Neural cell (in vitro differentiated cells): ENCODE measurements around the gene ADAM11. TPM values are rescaled to one million over a fixed set of nuclear protein-coding genes. Genes with fewer than 3 reads are reported as not detected.
"Not testable (repeated sequence)": the region's sequence is repeated elsewhere in the genome, so short reads cannot be mapped to it uniquely, and the experiment has no call there.

ENCODE experiments used
- H2AFZ ChIP-seq: fragments of 200-600, 300-800 bp; sonication (generic), shearing (Covaris generic); 2 replicates; pipeline ENCODE4 v1.6.0; 2014; ENCODE audit warnings: low read depth, mild to moderate bottlenecking, antibody characterized with exemption, low read length, moderate library complexity
- H3F3A ChIP-seq: fragments of 200-600 bp; shearing (Covaris generic); 2 replicates; pipeline ENCODE4 v1.6.1; 2016; ENCODE audit warnings: mild to moderate bottlenecking, moderate library complexity, mixed read lengths, antibody characterized with exemption, low read length; ENCODE audit not compliant: insufficient read depth, poor library complexity, severe bottlenecking
- H3K27ac ChIP-seq: fragments of 200-600, 300-800 bp; sonication (generic), shearing (Covaris generic); 2 replicates; pipeline ENCODE4 v1.5.1; 2014; ENCODE audit warnings: mild to moderate bottlenecking, low read length, moderate library complexity
- H3K27me3 ChIP-seq: fragments of 300-800, 200-600 bp; sonication (generic), shearing (Covaris generic); 2 replicates; pipeline ENCODE4 v1.6.0; 2014; ENCODE audit warnings: mild to moderate bottlenecking, low read depth, low read length, moderate library complexity; ENCODE audit not compliant: insufficient read depth
- H3K36me3 ChIP-seq: fragments of 300-800, 200-600 bp; sonication (generic), shearing (Covaris generic); 2 replicates; pipeline ENCODE4 v1.5.1; 2014; ENCODE audit warnings: mild to moderate bottlenecking, antibody characterized with exemption, low read length, moderate library complexity; ENCODE audit not compliant: insufficient read depth
- H3K4me2 ChIP-seq: fragments of 300-800, 200-600 bp; sonication (generic), shearing (Covaris generic); 2 replicates; pipeline ENCODE4 v1.6.0; 2014; ENCODE audit warnings: mild to moderate bottlenecking, low read length
- H3K4me3 ChIP-seq: fragments of 300-800, 200-600 bp; sonication (generic), shearing (Covaris generic); 2 replicates; pipeline ENCODE4 v1.5.1; 2014; ENCODE audit warnings: mild to moderate bottlenecking, low read length, moderate library complexity
- H3K79me2 ChIP-seq: fragments of 200-600 bp; shearing (Covaris generic); replicated peaks from 2 replicates; pipeline ENCODE4 v1.6.0; 2014; ENCODE audit warnings: mild to moderate bottlenecking, low read length, moderate library complexity; ENCODE audit not compliant: insufficient read depth
- H3K9ac ChIP-seq: fragments of 300-800, 200-600 bp; sonication (generic), shearing (Covaris generic); 2 replicates; pipeline ENCODE4 v1.6.1; 2016; ENCODE audit warnings: mild to moderate bottlenecking, low read length, mixed read lengths
- H3K9me2 ChIP-seq: fragments of 200-600 bp; shearing (Covaris generic); 2 replicates; pipeline ENCODE4 v1.6.1; 2016; ENCODE audit warnings: mild to moderate bottlenecking, low read length, mixed read lengths; ENCODE audit not compliant: insufficient read depth
- H3K9me3 ChIP-seq: fragments of 200-600, 300-800 bp; sonication (generic), shearing (Covaris generic); 2 replicates; pipeline ENCODE4 v1.6.1; 2016; ENCODE audit warnings: mild to moderate bottlenecking, mixed run types, low read length, moderate library complexity, mixed read lengths
- H4K20me1 ChIP-seq: fragments of 200-600 bp; shearing (Covaris generic); 2 replicates; pipeline ENCODE4 v1.6.1; 2016; ENCODE audit warnings: mild to moderate bottlenecking, mixed run types; ENCODE audit not compliant: insufficient read depth
- EP300 ChIP-seq: fragments of 450-650 bp; conservative IDR thresholded peaks from 2 replicates; pipeline ENCODE4 v1.6.1; 2014; ENCODE audit warnings: antibody characterized with exemption, mild to moderate bottlenecking, moderate library complexity; ENCODE audit not compliant: poor library complexity, severe bottlenecking
- EZH2 ChIP-seq: fragments of 200-600, 300-800 bp; shearing (Covaris generic), sonication (generic); IDR thresholded peaks from 2 replicates; pipeline ENCODE4 v1.6.1; 2014; ENCODE audit warnings: antibody characterized with exemption, low read length, borderline replicate concordance, mild to moderate bottlenecking; ENCODE audit not compliant: insufficient read depth, poor library complexity, severe bottlenecking
- MXI1 ChIP-seq: fragments of 450-650 bp; conservative IDR thresholded peaks from 2 replicates; pipeline ENCODE4 v1.6.1; 2014; ENCODE audit warnings: antibody characterized with exemption, mild to moderate bottlenecking; ENCODE audit not compliant: poor library complexity, severe bottlenecking
- POLR2AphosphoS5 ChIP-seq: IDR thresholded peaks from 2 replicates; pipeline ENCODE4 v1.6.1; 2012
- RAD21 ChIP-seq: fragments of 450-650 bp; conservative IDR thresholded peaks from 2 replicates; pipeline ENCODE4 v1.6.1; 2014; ENCODE audit warnings: antibody characterized with exemption, mild to moderate bottlenecking, moderate library complexity
- SMC3 ChIP-seq: fragments of 450-650 bp; conservative IDR thresholded peaks from 2 replicates; pipeline ENCODE4 v1.6.1; 2014; ENCODE audit warnings: antibody characterized with exemption, mild to moderate bottlenecking, moderate library complexity; ENCODE audit not compliant: poor library complexity
- TAF1 ChIP-seq: IDR thresholded peaks from 2 replicates; pipeline ENCODE4 v1.6.1; 2012; ENCODE audit warnings: low read depth
- polyA plus RNA-seq: library from polyadenylated mRNA; depleted of rRNA; stranded (reverse); fragments of >200 nt; gene quantifications from 2 replicates; pipeline ENCODE4 v1.2.3, GENCODE V29; 2014
- TF ChIP-seq, protein P1 (sequence below): fragments of 450-650 bp; IDR thresholded peaks from 2 replicates; pipeline ENCODE4 v1.5.1; 2014; ENCODE audit warnings: antibody characterized with exemption, mild to moderate bottlenecking, moderate library complexity; ENCODE audit not compliant: poor library complexity, severe bottlenecking
- TF ChIP-seq, protein P2 (sequence below): IDR thresholded peaks from 2 replicates; pipeline ENCODE4 v1.6.1; 2012; ENCODE audit warnings: borderline replicate concordance

The ADAM11 gene
- polyA plus RNA-seq, 1 donor from 2014 or later, result 25.8 TPM

DNA sequence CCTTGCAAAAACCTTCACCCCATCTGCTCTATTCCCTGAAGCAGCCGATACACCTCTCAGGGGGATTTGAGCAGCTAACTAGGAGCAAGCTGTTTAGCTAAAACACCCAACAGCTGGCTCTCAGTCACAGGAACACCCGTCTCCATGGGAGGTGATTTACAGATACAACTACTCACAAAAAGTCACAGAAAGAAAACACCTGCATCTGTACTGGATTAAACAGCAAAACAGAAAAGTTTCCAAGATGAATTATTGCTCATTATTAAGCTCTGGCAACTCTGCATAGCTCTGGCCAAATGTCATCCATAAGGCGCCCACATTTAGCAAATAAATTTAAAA lies 49.0 kb downstream of the ADAM11 start:
- no peak overlapping the region for H3K9ac ChIP-seq
- no peaks in the 10 kb centered on the region for H3F3A ChIP-seq
- no peaks in the 10 kb centered on the region for H4K20me1 ChIP-seq
- no peaks in the 10 kb centered on the region for H3K9me3 ChIP-seq
- no peak overlapping the region for H2AFZ ChIP-seq
- peaks cover 18% of the 10 kb centered on the region for H3K79me2 ChIP-seq
- no peak overlapping the region for H3K4me2 ChIP-seq
- no peak overlapping the region for H3K27ac ChIP-seq
- no peak overlapping the region for H3K4me3 ChIP-seq
- no peak for TF ChIP-seq RAD21
- H3K36me3 ChIP-seq, result no peaks in the 10 kb centered on the region
- H3K27me3 ChIP-seq, result no peaks in the 10 kb centered on the region
- no peaks in the 10 kb centered on the region for H3K9me2 ChIP-seq

DNA sequence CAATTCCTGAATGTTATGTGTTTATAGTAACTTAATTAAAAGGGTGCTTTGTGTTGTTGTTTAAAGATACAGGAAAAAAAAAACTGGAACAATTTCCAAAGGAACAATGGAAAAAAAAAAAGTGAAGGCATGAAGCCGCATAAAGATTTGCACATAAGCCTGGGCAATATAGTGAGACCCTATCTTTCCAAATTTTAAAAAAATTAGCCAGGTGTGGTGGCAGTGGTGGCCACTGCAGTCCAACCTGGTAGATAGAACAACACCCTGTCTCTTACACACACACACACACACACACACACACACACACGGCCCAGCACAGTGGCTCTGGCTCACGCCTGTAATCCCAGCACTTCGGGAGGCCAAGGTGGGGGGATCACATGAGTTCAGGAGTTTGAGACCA lies 49.4 kb downstream of the ADAM11 start:
- peaks cover 19% of the 10 kb centered on the region for H3K79me2 ChIP-seq
- H3K4me2 ChIP-seq, result no peak overlapping the region

DNA sequence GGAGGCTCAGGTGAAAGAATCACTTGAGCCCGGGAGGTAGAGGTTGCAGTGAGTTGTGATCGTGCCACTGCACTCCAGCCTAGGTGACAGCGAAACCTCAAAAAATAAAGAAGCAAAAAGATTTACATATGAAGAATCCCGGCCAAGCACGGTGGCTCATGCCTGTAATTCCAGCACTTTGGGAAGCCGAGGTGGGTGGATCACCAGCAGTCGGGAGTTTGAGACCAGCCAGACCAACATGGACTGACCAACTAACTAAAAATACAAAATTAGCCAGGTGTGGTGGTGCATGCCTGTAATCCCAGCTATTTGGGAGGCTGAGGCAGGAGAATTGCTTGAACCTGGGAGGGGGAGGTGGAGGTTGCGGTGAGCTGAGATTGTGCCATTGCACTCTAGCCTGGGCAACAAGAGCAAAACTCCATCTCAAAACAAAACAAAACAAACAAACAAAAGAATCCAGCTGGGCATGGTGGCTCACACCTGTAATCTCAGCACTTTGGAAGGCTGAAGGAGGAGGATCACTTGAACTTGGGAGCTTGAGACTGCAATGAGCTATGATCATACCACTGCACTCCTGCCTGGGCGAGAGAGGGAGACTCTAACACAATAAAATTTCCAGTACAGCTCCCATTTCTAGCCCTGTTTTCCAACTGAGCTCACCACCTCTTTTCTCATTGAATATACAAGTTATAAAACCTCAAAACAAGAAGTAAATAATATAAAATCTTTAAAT lies 50.0 kb downstream of the ADAM11 start:
- not testable (repeated sequence) for H3K9me3 ChIP-seq, H3K4me3 ChIP-seq, H3K9ac ChIP-seq, H3K27ac ChIP-seq, H3K36me3 ChIP-seq, H3K4me2 ChIP-seq, H3F3A ChIP-seq, H2AFZ ChIP-seq, H4K20me1 ChIP-seq, H3K27me3 ChIP-seq, H3K9me2 ChIP-seq
- H3K79me2 ChIP-seq, result peaks cover 23% of the 10 kb centered on the region

More for the DNA sequence above, 49.4 kb downstream of the ADAM11 start:
- Histone ChIP-seq H3K27me3 (no peaks in the 10 kb centered on the region), H3F3A (no peaks in the 10 kb centered on the region), H3K9me3 (no peaks in the 10 kb centered on the region), H3K36me3 (no peaks in the 10 kb centered on the region), H3K9ac (no peak overlapping the region), H3K9me2 (no peaks in the 10 kb centered on the region), H2AFZ (no peak overlapping the region), H4K20me1 (no peaks in the 10 kb centered on the region), H3K4me3 (no peak overlapping the region), H3K27ac (no peak overlapping the region)
- TF ChIP-seq RAD21 (no peak), MXI1 (no peak), POLR2AphosphoS5 (no peak), EZH2 (no peak), EP300 (no peak), SMC3 (no peak), TAF1 (no peak)
- TF ChIP-seq, protein P1, sequence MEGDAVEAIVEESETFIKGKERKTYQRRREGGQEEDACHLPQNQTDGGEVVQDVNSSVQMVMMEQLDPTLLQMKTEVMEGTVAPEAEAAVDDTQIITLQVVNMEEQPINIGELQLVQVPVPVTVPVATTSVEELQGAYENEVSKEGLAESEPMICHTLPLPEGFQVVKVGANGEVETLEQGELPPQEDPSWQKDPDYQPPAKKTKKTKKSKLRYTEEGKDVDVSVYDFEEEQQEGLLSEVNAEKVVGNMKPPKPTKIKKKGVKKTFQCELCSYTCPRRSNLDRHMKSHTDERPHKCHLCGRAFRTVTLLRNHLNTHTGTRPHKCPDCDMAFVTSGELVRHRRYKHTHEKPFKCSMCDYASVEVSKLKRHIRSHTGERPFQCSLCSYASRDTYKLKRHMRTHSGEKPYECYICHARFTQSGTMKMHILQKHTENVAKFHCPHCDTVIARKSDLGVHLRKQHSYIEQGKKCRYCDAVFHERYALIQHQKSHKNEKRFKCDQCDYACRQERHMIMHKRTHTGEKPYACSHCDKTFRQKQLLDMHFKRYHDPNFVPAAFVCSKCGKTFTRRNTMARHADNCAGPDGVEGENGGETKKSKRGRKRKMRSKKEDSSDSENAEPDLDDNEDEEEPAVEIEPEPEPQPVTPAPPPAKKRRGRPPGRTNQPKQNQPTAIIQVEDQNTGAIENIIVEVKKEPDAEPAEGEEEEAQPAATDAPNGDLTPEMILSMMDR, result no peak
- TF ChIP-seq, protein P2, sequence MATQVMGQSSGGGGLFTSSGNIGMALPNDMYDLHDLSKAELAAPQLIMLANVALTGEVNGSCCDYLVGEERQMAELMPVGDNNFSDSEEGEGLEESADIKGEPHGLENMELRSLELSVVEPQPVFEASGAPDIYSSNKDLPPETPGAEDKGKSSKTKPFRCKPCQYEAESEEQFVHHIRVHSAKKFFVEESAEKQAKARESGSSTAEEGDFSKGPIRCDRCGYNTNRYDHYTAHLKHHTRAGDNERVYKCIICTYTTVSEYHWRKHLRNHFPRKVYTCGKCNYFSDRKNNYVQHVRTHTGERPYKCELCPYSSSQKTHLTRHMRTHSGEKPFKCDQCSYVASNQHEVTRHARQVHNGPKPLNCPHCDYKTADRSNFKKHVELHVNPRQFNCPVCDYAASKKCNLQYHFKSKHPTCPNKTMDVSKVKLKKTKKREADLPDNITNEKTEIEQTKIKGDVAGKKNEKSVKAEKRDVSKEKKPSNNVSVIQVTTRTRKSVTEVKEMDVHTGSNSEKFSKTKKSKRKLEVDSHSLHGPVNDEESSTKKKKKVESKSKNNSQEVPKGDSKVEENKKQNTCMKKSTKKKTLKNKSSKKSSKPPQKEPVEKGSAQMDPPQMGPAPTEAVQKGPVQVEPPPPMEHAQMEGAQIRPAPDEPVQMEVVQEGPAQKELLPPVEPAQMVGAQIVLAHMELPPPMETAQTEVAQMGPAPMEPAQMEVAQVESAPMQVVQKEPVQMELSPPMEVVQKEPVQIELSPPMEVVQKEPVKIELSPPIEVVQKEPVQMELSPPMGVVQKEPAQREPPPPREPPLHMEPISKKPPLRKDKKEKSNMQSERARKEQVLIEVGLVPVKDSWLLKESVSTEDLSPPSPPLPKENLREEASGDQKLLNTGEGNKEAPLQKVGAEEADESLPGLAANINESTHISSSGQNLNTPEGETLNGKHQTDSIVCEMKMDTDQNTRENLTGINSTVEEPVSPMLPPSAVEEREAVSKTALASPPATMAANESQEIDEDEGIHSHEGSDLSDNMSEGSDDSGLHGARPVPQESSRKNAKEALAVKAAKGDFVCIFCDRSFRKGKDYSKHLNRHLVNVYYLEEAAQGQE, result no peak
